ENCODE data around the gene CEP104.

GRCh38 chr1:3902111-3902511 is 45.1 kb upstream of the CEP104 start:
- no peak for TF ChIP-seq RCOR1 (conservative IDR thresholded peaks at IDR 0.05; ENCODE audit: low read depth, low read length)
- TF ChIP-seq SMC3 (IDR thresholded peaks at IDR 0.05; ENCODE audit: borderline replicate concordance, low read length), result no peak
- TF ChIP-seq POLR2AphosphoS5 (IDR thresholded peaks at IDR 0.05; ENCODE audit: low read length), result no peak
- TF ChIP-seq FOS (IDR thresholded peaks at IDR 0.05; ENCODE audit: borderline replicate concordance, extremely low read depth, insufficient read length), result no peak
- no peak for TF ChIP-seq CTCF (IDR thresholded peaks at IDR 0.05 in 2 of 3, conservative IDR thresholded peaks at IDR 0.05 in 1 of 3; ENCODE audit: control insufficient read depth in 2 of 3, extremely low read depth in 1 of 3, insufficient read depth in 1 of 3, low read depth in 3 of 3, low read length in 3 of 3)
- no peak for TF ChIP-seq POLR2A (IDR thresholded peaks at IDR 0.05; ENCODE audit: low read depth, low read length)
- no peak for TF ChIP-seq DPF2 (IDR thresholded peaks at IDR 0.05)
- no peak for TF ChIP-seq EZH2 (IDR thresholded peaks at IDR 0.05; ENCODE audit: borderline replicate concordance, control insufficient read depth, low read depth, low read length)
- TF ChIP-seq CEBPB (IDR thresholded peaks at IDR 0.05; ENCODE audit: borderline replicate concordance in 1 of 2, low read depth in 2 of 2, low read length in 2 of 2), result no peak
- TF ChIP-seq CEBPZ (IDR thresholded peaks at IDR 0.05; ENCODE audit: low read depth, low read length), result no peak
- no peak for TF ChIP-seq POLR2AphosphoS2 (IDR thresholded peaks at IDR 0.05; ENCODE audit: low read depth, low read length)
